ENCODE data around the gene GRK1.

DNA sequence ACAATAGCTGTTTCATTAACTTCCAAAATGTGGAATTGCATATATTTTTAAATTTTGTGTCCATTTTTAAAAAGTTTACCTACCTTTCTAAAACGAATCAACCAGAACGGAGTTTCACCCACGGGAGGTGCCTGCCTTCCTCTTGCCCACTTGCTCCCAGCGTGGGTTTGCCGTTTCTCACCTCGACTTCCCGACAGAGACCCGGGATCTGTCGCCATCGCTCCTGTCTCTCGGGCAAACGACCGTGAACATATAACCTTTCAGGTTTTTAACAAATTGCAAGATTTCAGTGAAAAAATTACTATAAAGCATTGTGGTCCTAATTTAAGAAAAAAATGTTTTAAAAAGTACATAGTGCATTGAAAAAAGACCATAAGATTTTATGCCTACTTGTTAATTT is 96.2 kb downstream of the GRK1 start:
- TF ChIP-seq, protein P1, sequence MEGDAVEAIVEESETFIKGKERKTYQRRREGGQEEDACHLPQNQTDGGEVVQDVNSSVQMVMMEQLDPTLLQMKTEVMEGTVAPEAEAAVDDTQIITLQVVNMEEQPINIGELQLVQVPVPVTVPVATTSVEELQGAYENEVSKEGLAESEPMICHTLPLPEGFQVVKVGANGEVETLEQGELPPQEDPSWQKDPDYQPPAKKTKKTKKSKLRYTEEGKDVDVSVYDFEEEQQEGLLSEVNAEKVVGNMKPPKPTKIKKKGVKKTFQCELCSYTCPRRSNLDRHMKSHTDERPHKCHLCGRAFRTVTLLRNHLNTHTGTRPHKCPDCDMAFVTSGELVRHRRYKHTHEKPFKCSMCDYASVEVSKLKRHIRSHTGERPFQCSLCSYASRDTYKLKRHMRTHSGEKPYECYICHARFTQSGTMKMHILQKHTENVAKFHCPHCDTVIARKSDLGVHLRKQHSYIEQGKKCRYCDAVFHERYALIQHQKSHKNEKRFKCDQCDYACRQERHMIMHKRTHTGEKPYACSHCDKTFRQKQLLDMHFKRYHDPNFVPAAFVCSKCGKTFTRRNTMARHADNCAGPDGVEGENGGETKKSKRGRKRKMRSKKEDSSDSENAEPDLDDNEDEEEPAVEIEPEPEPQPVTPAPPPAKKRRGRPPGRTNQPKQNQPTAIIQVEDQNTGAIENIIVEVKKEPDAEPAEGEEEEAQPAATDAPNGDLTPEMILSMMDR (IDR thresholded peaks at IDR 0.05), result no peak
- TF ChIP-seq POLR2AphosphoS5 (IDR thresholded peaks at IDR 0.05) (no peak), POLR2A (IDR thresholded peaks at IDR 0.05) (no peak), EP300 (IDR thresholded peaks at IDR 0.05; ENCODE audit: low read depth) (no peak)
